B cell (primary cell): ENCODE results near the gene HMGA1. TPM values are rescaled to one million over a fixed set of nuclear protein-coding genes. Genes with fewer than 3 reads are reported as not detected.

ENCODE experiments used
- ATAC-seq: fragments of 200-7000 bp; cut with Tn5 transposase; one replicate; pipeline ENCODE4 v1.10.0; 2021; ENCODE audit warnings: low read depth, mild to moderate bottlenecking, moderate number of reproducible peaks, moderate library complexity
- CTCF ChIA-PET: fragments of 350-600 bp; sonication (Branson Sonifier 250); formaldehyde crosslinking; loops from one replicate; lab custom pipeline; 2021; ENCODE audit warnings: antibody characterized with exemption, inconsistent platforms; lab: Charles Lee
- POLR2A ChIA-PET: fragments of 350-600 bp; sonication (Branson Sonifier 250); formaldehyde crosslinking; loops from one replicate; lab custom pipeline; 2021; ENCODE audit warnings: antibody characterized with exemption; lab: Charles Lee
- DNase-seq: peaks from one replicate; pipeline ENCODE4 v3.0.0; 2013
- H2AFZ ChIP-seq: 2 replicates; pipeline ENCODE4 v1.6.1; 2012; ENCODE audit warnings: mild to moderate bottlenecking, low read depth, low read length; ENCODE audit not compliant: insufficient read depth, poor library complexity, severe bottlenecking
- H3K27ac ChIP-seq, 2 donors: 1 replicate in 1 of 2; 2 replicates in 1 of 2; pipeline ENCODE4 v1.5.1; 2012 to 2013; ENCODE audit warnings: low read length in 2 of 2, mild to moderate bottlenecking in 2 of 2, moderate library complexity in 1 of 2
- H3K27me3 ChIP-seq, 4 experiments: fragments of 200-600 bp in 1 of 4; sonication (generic) in 1 of 4; replicated peaks in 1 of 4; 1 replicate in 2 of 4; 2 replicates in 2 of 4; pipeline versions ENCODE4 v1.6.1 to v1.7.0; 2013 to 2016; ENCODE audit warnings: low read length in 3 of 4, mild to moderate bottlenecking in 2 of 4, mixed read lengths in 1 of 4, moderate library complexity in 1 of 4; ENCODE audit not compliant: insufficient read depth in 4 of 4, control insufficient read depth in 3 of 4; ENCODE audit errors: control extremely low read depth in 1 of 4
- H3K36me3 ChIP-seq, 2 experiments: replicated peaks in 1 of 2; 1 replicate in 1 of 2; 2 replicates in 1 of 2; pipeline versions ENCODE4 v1.6.1 to v1.7.1; 2013; ENCODE audit warnings: low read length in 1 of 2; ENCODE audit not compliant: insufficient read depth in 2 of 2, control insufficient read depth in 1 of 2; ENCODE audit errors: control extremely low read depth in 1 of 2, extremely low read depth in 1 of 2
- H3K4me1 ChIP-seq, 2 donors: fragments of 200-600 bp in 1 of 2; sonication (generic) in 1 of 2; 1 replicate in 1 of 2; 2 replicates in 1 of 2; pipeline versions ENCODE4 v1.5.1 to v1.6.1; 2013 to 2017; ENCODE audit warnings: low read length in 2 of 2; ENCODE audit not compliant: control insufficient read depth in 2 of 2, insufficient read depth in 2 of 2
- H3K4me2 ChIP-seq: replicated peaks from 2 replicates; pipeline ENCODE3; 2012; ENCODE audit warnings: mild to moderate bottlenecking, low read depth, low read length; ENCODE audit not compliant: poor library complexity, severe bottlenecking
- H3K4me3 ChIP-seq, 5 experiments: fragments of 200-600 bp in 1 of 5; sonication (generic) in 1 of 5; 1 replicate in 3 of 5; 2 replicates in 2 of 5; pipeline versions ENCODE4 v1.5.1 to v1.7.0; 2011 to 2016; ENCODE audit warnings: low read length in 4 of 5, mild to moderate bottlenecking in 4 of 5, low read depth in 2 of 5, control low read depth in 1 of 5, moderate library complexity in 1 of 5; ENCODE audit not compliant: insufficient read depth in 1 of 5; ENCODE audit errors: control extremely low read depth in 1 of 5, extremely low read depth in 1 of 5
- H3K79me2 ChIP-seq: fragments of 200-600 bp; sonication (generic); one replicate; pipeline ENCODE4 v1.6.0; 2016; ENCODE audit warnings: low read length; ENCODE audit not compliant: control insufficient read depth, insufficient read depth
- H3K9ac ChIP-seq: fragments of 200-600 bp; sonication (generic); 2 replicates; pipeline ENCODE4 v1.6.1; 2017; ENCODE audit warnings: mild to moderate bottlenecking, low read length, moderate library complexity
- H3K9me3 ChIP-seq, 3 donors: one replicate each; pipeline versions ENCODE4 v1.6.1 to v1.7.1; 2013; ENCODE audit warnings: low read length in 2 of 3; ENCODE audit not compliant: control insufficient read depth in 2 of 3, insufficient read depth in 1 of 3; ENCODE audit errors: control extremely low read depth in 1 of 3
- H4K20me1 ChIP-seq: 2 replicates; pipeline ENCODE4 v1.6.0; 2012; ENCODE audit warnings: mild to moderate bottlenecking, low read length; ENCODE audit not compliant: insufficient read depth, control insufficient read depth, poor library complexity, severe bottlenecking
- H3K27ac Mint-ChIP-seq: one replicate; pipeline ENCODE4 v1.8.0; 2021; ENCODE audit warnings: mixed read lengths
- H3K27me3 Mint-ChIP-seq: one replicate; pipeline ENCODE4 v1.8.0; 2021; ENCODE audit warnings: mixed read lengths
- H3K4me1 Mint-ChIP-seq: one replicate; pipeline ENCODE4 v1.8.0; 2021; ENCODE audit warnings: mixed read lengths
- H3K4me3 Mint-ChIP-seq: one replicate; pipeline ENCODE4 v1.8.0; 2021; ENCODE audit warnings: mixed read lengths
- H3K9me3 Mint-ChIP-seq: one replicate; pipeline ENCODE4 v1.8.0; 2022; ENCODE audit warnings: mixed read lengths; ENCODE audit not compliant: insufficient read depth
- EZH2 ChIP-seq: IDR thresholded peaks from 2 replicates; pipeline ENCODE4 v1.6.1; 2012; ENCODE audit warnings: borderline replicate concordance, low read depth, mild to moderate bottlenecking, moderate library complexity, low read length; ENCODE audit not compliant: insufficient read depth, poor library complexity, severe bottlenecking
- WGBS: methylation state at CpG from one replicate; pipeline ENCODE4 v1.1.5; 2013; ENCODE audit warnings: missing lambda C conversion rate; ENCODE audit not compliant: insufficient coverage; 5-methylcytosine and 5-hydroxymethylcytosine counted together
- intact Hi-C: fragments of 100-400 bp; cut with micrococcal nuclease; formaldehyde crosslinking; loops from one replicate; pipeline ENCODE4 v1.10.0; 2022
- polyA plus RNA-seq: library from polyadenylated mRNA; depleted of rRNA; stranded (reverse); fragments of >200 nt; gene quantifications from 2 replicates; pipeline ENCODE4 v1.2.3, GENCODE V29; 2012
- total RNA-seq, 2 donors: library from RNA; stranded (reverse); fragments of 120-200 nt in 1 of 2; gene quantifications; 1 replicate in 1 of 2; 2 replicates in 1 of 2; pipeline versions ENCODE4 v1.2.3 to v1.2.4, GENCODE V29; 2013 to 2022
- TF ChIP-seq, protein P1 (sequence below): fragments of 200-600 bp; IDR thresholded peaks from one replicate; pipeline ENCODE4 v1.8.0; 2022; ENCODE audit warnings: antibody characterized with exemption, mild to moderate bottlenecking

HMGA1 gene
- total and polyA plus RNA-seq, 2 donors (not counting 1 experiment from before 2014, with no cell fraction given), result 59.6 to 66.4 TPM

DNA sequence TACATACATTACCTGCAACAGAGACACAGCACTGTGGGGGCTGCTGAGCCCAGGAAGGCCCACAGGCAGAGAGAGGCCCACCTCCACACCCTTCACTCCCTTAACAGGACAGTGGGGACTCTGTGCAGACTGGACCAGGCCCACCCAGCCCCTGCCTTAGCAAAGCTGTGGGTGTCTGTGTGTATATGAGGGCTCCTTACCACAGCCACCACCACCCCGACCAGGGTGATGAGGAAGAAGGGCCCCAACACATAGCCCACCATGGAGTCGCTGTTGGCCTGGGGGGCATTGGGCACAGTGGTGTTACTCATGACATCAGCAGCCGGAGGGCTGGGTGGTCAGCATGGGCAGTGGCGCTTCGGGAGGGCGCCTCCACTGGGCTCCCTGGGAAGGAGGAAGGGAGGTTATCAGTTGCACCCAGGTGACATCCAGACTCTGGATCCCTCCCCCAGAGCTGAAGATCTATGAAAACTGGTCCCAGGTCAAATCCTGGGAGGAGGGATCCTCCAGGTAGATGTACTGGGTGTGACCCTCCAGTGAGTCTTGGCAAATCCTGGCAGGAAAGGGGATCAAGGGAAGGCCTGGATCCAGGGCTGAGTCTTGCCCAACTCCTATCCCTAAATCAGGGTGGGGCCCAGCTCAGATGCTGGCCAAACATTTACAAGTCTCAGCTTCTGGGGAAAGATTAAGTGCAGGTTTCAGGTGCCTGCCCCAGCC lies 11.0 kb downstream of the HMGA1 start:
- WGBS, result 90% methylated on average over 3 of the region's 6 CpGs
- Mint-ChIP-seq H3K27me3 (no peaks in the 10 kb centered on the region), H3K9me3 (no peaks in the 10 kb centered on the region), H3K4me1 (peaks cover 48% of the 10 kb centered on the region), H3K27ac (peak overlapping the region; percentile 97), H3K4me3 (peak overlapping the region; percentile 99)
- H3K9me3 ChIP-seq, result peaks cover 0 to 4% (median 0%) of the 10 kb centered on the region in 3 donors
- TF ChIP-seq, protein P1, sequence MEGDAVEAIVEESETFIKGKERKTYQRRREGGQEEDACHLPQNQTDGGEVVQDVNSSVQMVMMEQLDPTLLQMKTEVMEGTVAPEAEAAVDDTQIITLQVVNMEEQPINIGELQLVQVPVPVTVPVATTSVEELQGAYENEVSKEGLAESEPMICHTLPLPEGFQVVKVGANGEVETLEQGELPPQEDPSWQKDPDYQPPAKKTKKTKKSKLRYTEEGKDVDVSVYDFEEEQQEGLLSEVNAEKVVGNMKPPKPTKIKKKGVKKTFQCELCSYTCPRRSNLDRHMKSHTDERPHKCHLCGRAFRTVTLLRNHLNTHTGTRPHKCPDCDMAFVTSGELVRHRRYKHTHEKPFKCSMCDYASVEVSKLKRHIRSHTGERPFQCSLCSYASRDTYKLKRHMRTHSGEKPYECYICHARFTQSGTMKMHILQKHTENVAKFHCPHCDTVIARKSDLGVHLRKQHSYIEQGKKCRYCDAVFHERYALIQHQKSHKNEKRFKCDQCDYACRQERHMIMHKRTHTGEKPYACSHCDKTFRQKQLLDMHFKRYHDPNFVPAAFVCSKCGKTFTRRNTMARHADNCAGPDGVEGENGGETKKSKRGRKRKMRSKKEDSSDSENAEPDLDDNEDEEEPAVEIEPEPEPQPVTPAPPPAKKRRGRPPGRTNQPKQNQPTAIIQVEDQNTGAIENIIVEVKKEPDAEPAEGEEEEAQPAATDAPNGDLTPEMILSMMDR, result no peak
- TF ChIP-seq EZH2, result no peak
- peak overlapping the region; percentile 92 to 93 for H3K27ac ChIP-seq
- peak overlapping the region in 4 of 5 experiments; percentile 78 to 97 (median 92) for H3K4me3 ChIP-seq
- H2AFZ ChIP-seq, result no peak overlapping the region
- ChIA-PET POLR2A (interaction anchor here (1.3 to 4.1 kb wide), 5 partner anchors 11 to 167 kb away, joined by 5 to 34 read pairs (median 13); partner anchors contain the start of gene HMGA1), CTCF (interaction anchor here (0.6 to 5.8 kb wide), 17 partner anchors 11 to 892 kb away, joined by 3 to 261 read pairs (median 8); partner anchors contain the start of genes HMGA1, NUDT3 and RPS10)
- peak overlapping the region; percentile 94 for H3K4me2 ChIP-seq
- intact Hi-C loops, result loop anchor here (5.0 kb wide), 2 partner anchors 70 to 460 kb away; partner anchors contain the start of gene LEMD2
- no peaks in the 10 kb centered on the region for H3K27me3 ChIP-seq
- H3K4me1 ChIP-seq, result peaks cover 14 to 32% of the 10 kb centered on the region in 2 donors
- ATAC-seq (no peak), DNase-seq (no peak)
- H3K79me2 ChIP-seq, result peaks cover 14% of the 10 kb centered on the region
- peak overlapping the region; percentile 95 for H3K9ac ChIP-seq
- H4K20me1 ChIP-seq, result peaks cover 21% of the 10 kb centered on the region
- peaks cover 0 to 20% of the 10 kb centered on the region in 2 experiments for H3K36me3 ChIP-seq
